ENCODE results near the gene VARS2. TPM values are rescaled to one million over a fixed set of nuclear protein-coding genes. Genes with fewer than 3 reads are reported as not detected.

VARS2 gene
- total and polyA plus RNA-seq, 2 donors (not counting 1 experiment from before 2014, with no cell fraction given): 27.1 to 41.6 TPM

DNA sequence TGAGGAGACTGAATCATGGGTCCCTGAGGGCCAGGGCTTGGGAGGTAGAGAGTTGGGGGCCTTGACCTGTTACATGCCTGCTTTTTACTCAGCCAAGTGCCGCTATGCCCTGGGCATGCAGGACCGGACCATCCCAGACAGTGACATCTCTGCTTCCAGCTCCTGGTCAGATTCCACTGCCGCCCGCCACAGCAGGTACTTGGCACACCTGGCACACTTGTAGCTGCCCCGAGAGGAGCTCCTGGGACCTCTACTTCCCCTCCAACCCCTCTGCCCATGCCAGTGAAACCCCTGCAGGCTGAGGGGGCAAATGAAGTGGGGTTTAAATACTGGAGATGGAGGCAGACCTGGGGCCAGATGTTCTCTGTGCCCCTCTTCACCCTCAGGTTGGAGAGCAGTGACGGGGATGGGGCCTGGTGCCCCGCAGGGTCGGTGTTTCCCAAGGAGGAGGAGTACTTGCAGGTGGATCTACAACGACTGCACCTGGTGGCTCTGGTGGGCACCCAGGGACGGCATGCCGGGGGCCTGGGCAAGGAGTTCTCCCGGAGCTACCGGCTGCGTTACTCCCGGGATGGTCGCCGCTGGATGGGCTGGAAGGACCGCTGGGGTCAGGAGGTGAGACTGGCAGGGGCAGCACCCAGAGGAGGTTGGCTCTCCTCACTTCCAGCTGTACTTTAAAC is 25.1 kb upstream of the VARS2 start:
- no peak overlapping the region for H3K27ac Mint-ChIP-seq
- peaks cover 24 to 26% of the 10 kb centered on the region in 2 donors for H3K4me1 ChIP-seq (ENCODE audit: control insufficient read depth in 2 of 2, insufficient read depth in 2 of 2, low read length in 2 of 2)
- no peak overlapping the region for H3K4me3 Mint-ChIP-seq
- no peak for TF ChIP-seq EZH2 (IDR thresholded peaks at IDR 0.05; ENCODE audit: borderline replicate concordance, insufficient read depth, low read depth, low read length, poor library complexity, severe bottlenecking)
- peaks cover 0 to 42% of the 10 kb centered on the region in 2 experiments for H3K36me3 ChIP-seq (replicated peaks in 1 of 2; ENCODE audit: control extremely low read depth in 1 of 2, control insufficient read depth in 1 of 2, extremely low read depth in 1 of 2, insufficient read depth in 2 of 2, low read length in 1 of 2)
- H3K9me3 Mint-ChIP-seq (ENCODE audit: insufficient read depth): no peaks in the 10 kb centered on the region
- H3K4me1 Mint-ChIP-seq: peaks cover 29% of the 10 kb centered on the region
- H3K4me2 ChIP-seq (replicated peaks; ENCODE audit: low read depth, low read length, poor library complexity, severe bottlenecking): no peak overlapping the region
- no peak overlapping the region for H3K4me3 ChIP-seq (ENCODE audit: control extremely low read depth in 1 of 5, extremely low read depth in 1 of 5, insufficient read depth in 1 of 5, low read depth in 2 of 5, low read length in 4 of 5)
- no peaks in the 10 kb centered on the region for H3K9me3 ChIP-seq (ENCODE audit: control extremely low read depth in 1 of 3, control insufficient read depth in 2 of 3, insufficient read depth in 1 of 3, low read length in 2 of 3)
- over 99% methylated on average over 17 of the region's 18 CpGs for WGBS (ENCODE audit: insufficient coverage)
- intact Hi-C loops (cut with micrococcal nuclease): no loop called here
- H2AFZ ChIP-seq (ENCODE audit: insufficient read depth, low read depth, low read length, poor library complexity, severe bottlenecking): no peak overlapping the region
- POLR2A ChIA-PET: interaction anchor here (0.7 kb wide), 1 partner anchor 347 kb away, joined by 3 read pairs; no protein-coding TSS in a partner anchor
- no peaks in the 10 kb centered on the region for H3K27me3 Mint-ChIP-seq
- H4K20me1 ChIP-seq (ENCODE audit: control insufficient read depth, insufficient read depth, low read length, poor library complexity, severe bottlenecking): peaks cover 68% of the 10 kb centered on the region
- no peak overlapping the region for H3K9ac ChIP-seq (ENCODE audit: low read length)
- H3K79me2 ChIP-seq (ENCODE audit: control insufficient read depth, insufficient read depth, low read length): peaks cover 72% of the 10 kb centered on the region
- ATAC-seq (ENCODE audit: low read depth) (no peak), DNase-seq (no peak)
- CTCF ChIA-PET: interaction anchor here (0.6 to 2.0 kb wide), 7 partner anchors 12 to 220 kb away, joined by 3 to 8 read pairs (median 4); partner anchors contain the start of gene VARS2
- no peak overlapping the region for H3K27ac ChIP-seq (ENCODE audit: low read length in 2 of 2)
- no peaks in the 10 kb centered on the region for H3K27me3 ChIP-seq (replicated peaks in 1 of 4; ENCODE audit: control extremely low read depth in 1 of 4, control insufficient read depth in 3 of 4, insufficient read depth in 4 of 4, low read length in 3 of 4)

DNA sequence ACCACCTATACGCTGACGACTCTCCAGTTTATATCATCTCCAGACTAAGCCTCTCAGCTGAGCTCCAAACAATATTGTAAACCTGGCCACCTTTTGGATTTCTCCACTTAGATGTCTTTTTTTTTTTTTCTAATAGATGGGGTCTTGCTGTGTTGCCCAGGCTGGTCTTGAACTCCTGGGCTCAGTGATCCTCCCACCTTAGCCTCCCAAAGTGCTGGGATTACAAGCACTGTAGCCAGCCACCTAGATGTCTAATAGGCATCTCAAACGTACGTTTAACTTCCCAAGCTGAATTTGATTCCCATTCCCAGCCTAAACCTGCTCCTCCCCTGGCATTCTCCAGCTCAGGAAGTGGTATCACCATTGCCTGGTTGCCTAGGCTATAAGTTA is 24.5 kb upstream of the VARS2 start:
- POLR2A ChIA-PET: interaction anchor here (0.7 kb wide), 1 partner anchor 347 kb away, joined by 3 read pairs; no protein-coding TSS in a partner anchor
- Mint-ChIP-seq H3K27ac (no peak overlapping the region), H3K4me1 (peaks cover 29% of the 10 kb centered on the region), H3K4me3 (no peak overlapping the region), H3K9me3 (ENCODE audit: insufficient read depth) (no peaks in the 10 kb centered on the region), H3K27me3 (no peaks in the 10 kb centered on the region)
- no peak overlapping the region for H3K9ac ChIP-seq (ENCODE audit: low read length)
- TF ChIP-seq CTCF (IDR thresholded peaks at IDR 0.05): no peak
- TF ChIP-seq EZH2 (IDR thresholded peaks at IDR 0.05; ENCODE audit: borderline replicate concordance, insufficient read depth, low read depth, low read length, poor library complexity, severe bottlenecking): no peak
- peaks cover 72% of the 10 kb centered on the region for H3K79me2 ChIP-seq (ENCODE audit: control insufficient read depth, insufficient read depth, low read length)
- H2AFZ ChIP-seq (ENCODE audit: insufficient read depth, low read depth, low read length, poor library complexity, severe bottlenecking): no peak overlapping the region
- peaks cover 68% of the 10 kb centered on the region for H4K20me1 ChIP-seq (ENCODE audit: control insufficient read depth, insufficient read depth, low read length, poor library complexity, severe bottlenecking)
- no peak for DNase-seq
- no peaks in the 10 kb centered on the region for H3K27me3 ChIP-seq (replicated peaks in 1 of 4; ENCODE audit: control extremely low read depth in 1 of 4, control insufficient read depth in 3 of 4, insufficient read depth in 4 of 4, low read length in 3 of 4)
- H3K4me1 ChIP-seq (ENCODE audit: control insufficient read depth in 2 of 2, insufficient read depth in 2 of 2, low read length in 2 of 2): peaks cover 24 to 26% of the 10 kb centered on the region in 2 donors
- no peak overlapping the region for H3K4me2 ChIP-seq (replicated peaks; ENCODE audit: low read depth, low read length, poor library complexity, severe bottlenecking)
- H3K27ac ChIP-seq (ENCODE audit: low read length in 2 of 2): no peak overlapping the region
- no peak for ATAC-seq (ENCODE audit: low read depth)
- no peak overlapping the region for H3K4me3 ChIP-seq (ENCODE audit: control extremely low read depth in 1 of 5, extremely low read depth in 1 of 5, insufficient read depth in 1 of 5, low read depth in 2 of 5, low read length in 4 of 5)
- intact Hi-C loops (cut with micrococcal nuclease): no loop called here
- peaks cover 0 to 47% of the 10 kb centered on the region in 2 experiments for H3K36me3 ChIP-seq (replicated peaks in 1 of 2; ENCODE audit: control extremely low read depth in 1 of 2, control insufficient read depth in 1 of 2, extremely low read depth in 1 of 2, insufficient read depth in 2 of 2, low read length in 1 of 2)
- CTCF ChIA-PET: interaction anchor here (0.6 to 2.0 kb wide), 5 partner anchors 24 to 221 kb away, joined by 3 to 8 read pairs (median 4); partner anchors contain the start of gene VARS2
- H3K9me3 ChIP-seq (ENCODE audit: control extremely low read depth in 1 of 3, control insufficient read depth in 2 of 3, insufficient read depth in 1 of 3, low read length in 2 of 3): no peaks in the 10 kb centered on the region
- WGBS (ENCODE audit: insufficient coverage): 100% methylated on average over 3 of the region's 4 CpGs

Measured in B cell (primary cell).